Superior temporal gyrus (tissue), 1 donor: ENCODE data around the gene NELL1.

Experiments
- DNase-seq: peaks from one replicate; pipeline ENCODE4 v3.0.0-alpha.2; 2016; ENCODE audit errors: extremely low spot score

The NELL1 gene

DNA sequence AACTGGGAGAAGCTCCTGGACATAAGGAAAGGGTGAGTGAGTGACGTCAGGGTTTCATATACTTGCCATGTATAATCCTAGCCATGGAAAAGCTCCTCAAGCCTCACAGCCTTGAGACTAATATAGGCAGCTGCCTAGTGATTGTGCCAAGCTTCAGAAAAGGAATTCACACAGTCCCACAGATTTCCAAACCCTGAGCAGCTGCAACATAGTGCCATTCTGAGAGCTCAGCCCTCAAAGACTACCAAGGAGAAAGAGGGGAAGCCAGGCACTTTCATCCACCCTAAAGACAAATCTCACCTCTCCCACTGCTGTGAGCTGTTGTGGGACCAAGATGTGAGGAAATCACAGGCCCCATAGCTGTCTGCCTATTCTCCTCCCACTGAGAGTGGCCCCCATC is 815.6 kb downstream of the NELL1 start:
- peak; percentile 67 for DNase-seq

DNA sequence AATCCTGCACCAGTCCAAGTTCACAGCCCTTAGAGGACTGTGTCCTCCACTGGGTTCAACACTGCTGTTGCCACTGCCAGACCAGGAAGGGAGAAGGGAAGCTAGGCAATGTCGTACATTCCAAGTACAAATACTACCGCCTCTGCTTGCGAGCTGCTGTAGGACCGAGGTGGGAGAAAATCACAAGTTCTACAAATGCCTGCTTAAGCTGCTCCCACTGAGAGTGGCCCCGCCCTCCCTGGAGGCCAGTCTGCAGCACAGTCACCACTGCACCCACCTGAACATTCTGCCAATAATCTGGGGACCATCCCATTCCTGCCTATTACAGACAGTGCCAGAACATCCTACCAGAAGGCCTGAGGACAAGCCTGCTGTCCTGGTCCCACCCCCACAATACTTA is 816.0 kb downstream of the NELL1 start:
- DNase-seq: peak; percentile 23

DNA sequence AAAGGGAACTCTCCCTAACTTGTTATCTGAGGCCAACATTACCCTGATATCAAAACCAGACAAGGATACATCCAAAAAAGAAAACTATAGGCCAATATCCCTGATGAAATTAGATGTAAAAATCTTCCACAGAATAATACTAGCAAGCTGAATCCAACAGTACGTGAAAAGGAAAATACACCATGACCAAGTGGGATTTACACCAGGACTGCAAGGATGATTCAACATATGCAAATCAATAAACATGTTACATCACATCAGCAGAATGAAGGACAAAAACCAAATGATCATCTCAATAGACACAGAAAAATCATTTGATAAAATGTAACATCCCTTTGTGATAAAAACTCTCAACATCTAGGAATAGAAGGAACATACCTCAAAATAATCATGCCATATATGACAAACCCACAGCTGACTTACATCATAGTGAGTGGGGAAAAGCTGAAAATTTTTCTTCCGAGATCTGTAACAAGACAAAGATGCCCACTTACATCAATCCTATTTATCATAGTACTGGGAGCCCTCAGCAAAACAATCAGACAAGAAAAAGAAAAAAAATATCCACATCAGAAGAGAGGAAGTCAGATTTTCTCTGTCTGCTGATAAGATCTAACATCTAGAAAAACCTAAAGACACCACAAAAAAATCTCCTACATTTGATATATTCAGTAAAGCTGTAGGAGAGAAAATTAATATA is 820.2 kb downstream of the NELL1 start:
- peak; percentile 23 for DNase-seq

DNA sequence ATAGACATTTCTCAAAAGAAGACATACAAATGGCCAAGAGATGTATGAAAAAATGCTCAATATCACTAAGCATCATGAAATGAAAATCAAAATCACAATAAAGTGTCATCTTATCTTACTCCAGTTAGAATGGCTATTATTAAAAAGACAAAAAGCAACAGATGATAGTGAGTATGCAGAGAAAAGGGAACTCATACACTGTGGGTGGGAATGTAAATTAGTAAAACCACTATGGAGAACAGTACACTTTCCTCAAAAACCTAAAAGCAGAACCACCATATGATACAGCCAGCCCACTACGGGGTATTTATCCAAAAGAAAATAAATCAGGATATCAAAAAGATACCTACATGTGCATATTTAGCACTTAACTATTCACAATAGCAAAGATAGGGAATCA is 823.5 kb downstream of the NELL1 start:
- DNase-seq: no peak

DNA sequence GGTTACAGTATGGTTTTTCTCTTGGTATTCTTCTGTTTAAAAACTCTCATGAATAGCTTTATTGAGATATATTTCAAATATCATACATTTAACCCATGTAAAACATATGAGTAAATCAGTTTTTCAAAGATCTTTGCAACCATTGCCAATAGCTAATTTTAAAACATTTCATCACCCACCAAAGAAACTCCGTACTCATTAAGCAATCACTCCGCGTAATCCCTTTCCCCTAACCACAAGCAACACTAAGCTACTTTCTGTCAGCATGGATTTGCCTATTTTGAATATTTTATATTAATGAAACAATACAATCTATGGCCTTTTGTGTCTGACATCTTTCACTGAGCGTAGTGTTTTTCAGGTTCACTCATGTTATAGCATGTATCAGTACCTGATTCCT is 825.6 kb downstream of the NELL1 start:
- no peak for DNase-seq

DNA sequence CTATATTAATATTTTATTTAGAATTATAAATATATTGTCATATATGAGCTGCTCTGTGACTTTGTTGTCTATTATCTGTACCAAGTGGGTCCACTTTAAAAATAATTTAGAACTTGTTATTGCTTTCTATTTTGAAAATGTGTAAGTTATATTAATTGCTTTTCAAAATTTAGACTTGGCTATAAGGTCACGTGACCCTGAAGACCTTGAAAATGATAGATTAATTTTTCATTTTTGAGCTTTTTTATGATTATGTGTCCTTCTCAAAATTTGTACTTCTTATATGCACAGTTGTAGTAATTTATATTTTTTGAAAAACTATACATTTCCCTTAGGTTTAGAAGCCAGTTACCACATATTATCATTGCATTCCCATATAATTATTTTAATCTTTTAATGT is 826.5 kb downstream of the NELL1 start:
- DNase-seq: no peak

DNA sequence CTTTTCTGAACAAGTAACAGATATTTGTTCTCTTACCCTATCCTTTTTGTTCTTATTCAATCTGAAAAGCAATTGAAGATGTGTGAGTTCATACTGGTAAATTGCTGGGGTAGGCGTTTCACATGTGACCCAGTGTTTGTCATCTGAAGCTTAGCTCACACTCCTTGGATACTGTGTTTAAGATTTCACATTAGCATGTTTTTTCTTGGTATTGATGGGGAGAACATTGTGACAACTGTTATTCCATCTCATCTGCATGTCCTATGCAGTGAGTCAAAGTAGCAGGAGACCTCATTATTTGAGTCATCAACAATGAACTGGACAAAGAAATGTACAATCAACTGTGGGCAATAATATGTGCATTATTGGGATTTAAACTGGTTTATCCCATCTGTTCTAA is 831.9 kb downstream of the NELL1 start:
- no peak for DNase-seq

DNA sequence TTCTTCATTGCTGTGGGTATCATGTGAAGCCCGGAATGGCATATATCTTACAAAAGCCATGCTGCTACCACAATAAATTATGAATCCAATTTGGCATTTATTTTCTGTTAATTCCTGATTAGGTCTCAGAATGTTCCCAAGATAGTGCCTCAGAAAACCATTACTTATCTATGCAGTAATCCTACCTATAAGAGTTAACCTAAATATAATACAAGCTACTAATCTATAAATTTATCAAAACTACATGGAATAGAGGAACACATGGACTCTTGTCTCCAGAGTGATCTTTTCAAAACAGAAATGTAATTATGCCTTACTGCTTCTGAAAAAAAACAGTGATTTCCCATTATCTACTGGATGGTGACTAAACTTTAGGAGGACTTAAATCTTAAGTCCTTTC is 835.7 kb downstream of the NELL1 start:
- no peak for DNase-seq

DNA sequence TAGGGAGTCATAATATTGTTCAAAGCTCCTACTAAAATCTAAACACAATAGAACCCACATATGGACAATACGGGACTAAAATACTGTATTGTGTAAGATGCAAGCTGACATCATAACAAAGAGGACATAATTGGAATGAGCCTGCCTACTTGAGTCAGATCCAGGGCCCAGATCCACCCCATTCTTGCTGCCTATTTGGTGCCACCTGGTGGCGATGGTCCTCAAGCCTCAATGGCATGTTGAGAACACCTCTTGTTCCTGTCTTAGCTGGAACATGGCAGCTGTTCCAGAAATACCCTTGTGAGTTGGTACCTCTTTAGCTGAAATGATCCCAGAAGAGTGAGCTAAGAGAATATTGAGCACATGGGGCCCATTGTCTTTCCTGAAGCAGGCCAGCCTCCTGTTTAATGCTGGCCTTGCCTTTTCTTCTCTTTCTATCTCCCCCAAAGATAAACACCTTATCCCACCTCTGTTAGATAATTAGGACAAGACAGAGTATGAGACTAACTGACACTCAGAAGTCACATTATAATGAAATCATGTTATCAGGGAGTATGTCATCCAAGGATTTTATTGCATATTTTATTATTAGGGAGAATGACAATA is 842.6 kb downstream of the NELL1 start:
- DNase-seq: peak; percentile 39

GRCh38 chr11:21514316-21514715 is 844.9 kb downstream of the NELL1 start:
- no peak for DNase-seq

DNA sequence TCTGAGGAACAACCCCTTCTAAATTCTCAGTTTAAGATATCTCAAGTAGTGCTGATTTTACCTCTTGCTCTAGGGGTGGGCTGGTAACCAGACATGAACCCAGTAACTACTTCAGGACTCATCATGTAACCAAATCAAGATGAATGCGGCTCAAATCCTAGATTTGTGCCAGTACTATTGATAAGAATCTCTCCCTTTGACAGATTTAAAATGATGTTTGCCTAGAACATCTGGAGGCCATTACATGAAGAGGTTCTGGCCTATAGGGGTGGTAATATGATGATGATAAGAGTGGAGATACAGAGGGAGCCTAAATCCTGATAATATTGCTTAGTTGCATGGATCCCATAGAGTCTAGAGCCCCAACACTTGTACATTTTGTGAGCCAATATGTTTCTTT is 850.9 kb downstream of the NELL1 start:
- no peak for DNase-seq

- no peak for DNase-seq
Observed at GRCh38 chr11:21529187-21529586, 859.8 kb downstream of the NELL1 start.

DNA sequence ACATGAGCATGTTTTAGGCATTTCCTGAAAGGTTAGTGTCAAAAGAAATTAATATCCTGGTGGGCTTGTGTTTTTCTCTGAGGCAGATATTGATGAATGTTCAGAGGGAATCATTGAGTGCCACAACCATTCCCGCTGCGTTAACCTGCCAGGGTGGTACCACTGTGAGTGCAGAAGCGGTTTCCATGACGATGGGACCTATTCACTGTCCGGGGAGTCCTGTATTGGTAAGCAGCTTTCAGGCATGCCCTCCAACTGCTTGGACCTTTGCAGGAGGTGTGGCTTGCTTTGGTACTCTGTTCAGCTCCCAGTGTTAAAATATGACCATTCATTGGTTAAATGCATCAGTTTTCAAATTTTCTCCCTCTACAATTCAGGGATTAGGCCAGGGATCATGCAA is 864.9 kb downstream of the NELL1 start:
- DNase-seq: no peak

DNA sequence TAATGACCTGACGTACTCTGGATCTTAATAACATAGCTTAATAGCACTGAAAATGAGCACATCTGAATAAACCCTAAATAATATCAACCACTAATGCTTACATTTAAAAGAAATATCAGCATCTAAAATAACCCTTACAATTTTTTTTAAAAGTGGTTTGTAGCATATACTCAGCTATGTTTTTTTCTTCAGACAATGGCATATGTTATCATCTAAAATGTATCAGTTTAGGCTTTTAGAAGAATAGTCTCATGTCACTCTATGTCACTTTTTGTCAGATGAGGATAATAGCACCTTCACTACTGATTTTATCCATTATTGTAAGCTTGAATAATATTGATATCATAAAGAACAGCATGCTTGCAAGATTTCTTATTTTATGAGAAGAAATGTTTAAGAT is 868.6 kb downstream of the NELL1 start:
- DNase-seq: no peak

GRCh38 chr11:21541187-21541751 is 871.9 kb downstream of the NELL1 start:
- no peak for DNase-seq

DNA sequence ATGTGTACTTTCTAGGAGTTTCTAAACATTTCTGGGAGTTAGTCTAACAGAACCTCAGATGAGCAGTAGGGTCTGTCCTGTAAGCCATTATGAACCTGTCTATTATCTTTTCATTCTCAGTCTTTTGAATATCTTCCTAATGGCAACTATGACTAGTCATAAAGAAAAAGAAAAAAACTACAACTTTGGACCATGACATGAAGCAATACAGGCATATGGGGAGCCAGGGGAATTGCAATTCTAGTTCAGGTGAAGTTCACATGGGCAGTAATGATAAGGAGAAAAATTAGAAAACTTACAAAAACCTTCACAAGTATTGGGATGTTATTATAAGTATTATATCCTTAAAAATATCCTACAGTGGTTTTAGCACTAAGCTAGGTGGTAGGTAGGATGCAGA is 874.5 kb downstream of the NELL1 start:
- DNase-seq: no peak

GRCh38 chr11:21545699-21546098 is 876.3 kb downstream of the NELL1 start:
- DNase-seq: no peak

GRCh38 chr11:21546703-21547102 is 877.3 kb downstream of the NELL1 start:
- no peak for DNase-seq

GRCh38 chr11:21552911-21553310 is 883.5 kb downstream of the NELL1 start:
- DNase-seq: no peak

DNA sequence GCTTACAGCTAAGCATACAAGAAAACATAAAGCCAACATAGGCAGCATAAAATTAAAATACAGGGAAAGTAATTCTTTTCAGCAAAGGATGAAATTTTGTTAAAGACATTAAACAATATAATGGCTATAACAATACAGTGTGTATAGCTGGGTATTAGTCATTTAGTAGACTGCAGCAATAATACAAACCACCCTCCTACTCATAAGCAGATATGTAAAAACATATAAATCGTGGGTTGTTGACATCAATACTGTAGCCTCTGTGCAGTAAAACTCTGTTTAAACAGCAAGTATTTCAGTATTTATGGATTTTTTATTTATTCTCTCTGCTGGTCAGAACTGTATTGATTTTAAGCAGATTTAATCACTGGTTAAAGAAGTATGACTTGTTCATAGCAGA is 884.4 kb downstream of the NELL1 start:
- no peak for DNase-seq

DNA sequence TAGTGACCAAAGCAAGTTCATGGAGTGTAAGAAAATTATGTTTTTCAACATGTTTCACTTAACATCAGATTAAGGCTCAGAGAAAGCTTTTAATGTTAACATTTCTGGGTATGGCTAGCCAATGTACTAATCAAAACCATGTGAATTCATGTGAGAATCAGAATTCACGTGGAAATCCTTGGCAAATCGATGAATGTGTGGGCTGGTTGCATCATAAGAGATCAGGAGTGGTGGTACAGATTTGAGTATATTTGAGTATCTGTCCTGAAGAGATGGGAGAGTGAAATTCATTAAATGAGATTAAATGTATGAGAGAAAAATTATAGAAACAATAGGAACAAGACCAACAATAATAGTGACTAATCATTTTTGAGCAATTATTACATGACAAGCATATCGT is 884.9 kb downstream of the NELL1 start:
- DNase-seq: no peak

DNA sequence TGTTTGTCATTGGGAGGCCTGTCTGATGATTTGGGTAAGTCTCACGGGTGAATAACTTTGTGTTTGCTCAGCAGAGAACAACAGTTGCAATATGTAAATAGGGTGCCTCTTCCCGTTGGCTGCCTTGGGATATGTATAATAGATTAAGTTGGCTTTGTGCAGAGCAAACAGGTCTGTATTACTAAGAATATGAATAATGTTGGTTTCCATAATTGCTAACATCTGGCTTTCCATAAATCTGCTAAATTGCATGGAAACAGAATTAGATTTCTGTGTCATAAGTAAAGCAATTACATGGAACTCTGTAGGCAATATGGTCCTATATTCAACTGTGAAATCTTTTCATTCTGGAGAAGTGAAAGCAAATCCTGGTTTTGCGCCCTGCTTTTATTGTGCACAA is 887.5 kb downstream of the NELL1 start:
- DNase-seq: no peak

- no peak for DNase-seq
Observed at GRCh38 chr11:21560466-21560975, 891.1 kb downstream of the NELL1 start.
